Ectodermal cell (in vitro differentiated cells): Measurements from ENCODE around the gene CPE.

Experiments used
- H3K27ac ChIP-seq: 2 replicates; pipeline ENCODE4 v1.7.0; 2013; ENCODE audit warnings: mild to moderate bottlenecking, low read depth, low read length; ENCODE audit not compliant: insufficient read depth, poor library complexity, severe bottlenecking
- H3K27me3 ChIP-seq: 2 replicates; pipeline ENCODE4 v1.7.0; 2013; ENCODE audit warnings: mild to moderate bottlenecking, low read length; ENCODE audit not compliant: insufficient read depth, control insufficient read depth, poor library complexity, severe bottlenecking
- H3K36me3 ChIP-seq: one replicate; pipeline ENCODE4 v1.7.0; 2013; ENCODE audit warnings: low read length; ENCODE audit not compliant: control insufficient read depth, insufficient read depth
- H3K4me1 ChIP-seq: one replicate; pipeline ENCODE4 v1.7.0; 2013; ENCODE audit warnings: low read length; ENCODE audit not compliant: control insufficient read depth, insufficient read depth
- H3K4me3 ChIP-seq: 2 replicates; pipeline ENCODE4 v1.7.0; 2013; ENCODE audit warnings: low read depth, low read length, control low read depth; ENCODE audit not compliant: insufficient read depth
- H3K9me3 ChIP-seq: 2 replicates; pipeline ENCODE4 v1.7.0; 2013; ENCODE audit warnings: mild to moderate bottlenecking, low read length, moderate library complexity; ENCODE audit not compliant: control insufficient read depth
- WGBS, 2 experiments: methylation state at CpG; one replicate each; pipeline ENCODE4 v1.1.7; 2013; ENCODE audit warnings: missing lambda C conversion rate in 2 of 2; 5-methylcytosine and 5-hydroxymethylcytosine counted together

CPE gene

GRCh38 chr4:165345666-165346417 lies 33.0 kb upstream of the CPE start:
- Histone ChIP-seq H3K9me3 (no peaks in the 10 kb centered on the region), H3K4me1 (no peaks in the 10 kb centered on the region), H3K36me3 (peaks cover 4% of the 10 kb centered on the region), H3K4me3 (no peak overlapping the region), H3K27me3 (no peaks in the 10 kb centered on the region), H3K27ac (no peak overlapping the region)
- WGBS, 2 experiments = 82 to 83% methylated on average over 8 to 9 of the region's 10 CpGs

DNA sequence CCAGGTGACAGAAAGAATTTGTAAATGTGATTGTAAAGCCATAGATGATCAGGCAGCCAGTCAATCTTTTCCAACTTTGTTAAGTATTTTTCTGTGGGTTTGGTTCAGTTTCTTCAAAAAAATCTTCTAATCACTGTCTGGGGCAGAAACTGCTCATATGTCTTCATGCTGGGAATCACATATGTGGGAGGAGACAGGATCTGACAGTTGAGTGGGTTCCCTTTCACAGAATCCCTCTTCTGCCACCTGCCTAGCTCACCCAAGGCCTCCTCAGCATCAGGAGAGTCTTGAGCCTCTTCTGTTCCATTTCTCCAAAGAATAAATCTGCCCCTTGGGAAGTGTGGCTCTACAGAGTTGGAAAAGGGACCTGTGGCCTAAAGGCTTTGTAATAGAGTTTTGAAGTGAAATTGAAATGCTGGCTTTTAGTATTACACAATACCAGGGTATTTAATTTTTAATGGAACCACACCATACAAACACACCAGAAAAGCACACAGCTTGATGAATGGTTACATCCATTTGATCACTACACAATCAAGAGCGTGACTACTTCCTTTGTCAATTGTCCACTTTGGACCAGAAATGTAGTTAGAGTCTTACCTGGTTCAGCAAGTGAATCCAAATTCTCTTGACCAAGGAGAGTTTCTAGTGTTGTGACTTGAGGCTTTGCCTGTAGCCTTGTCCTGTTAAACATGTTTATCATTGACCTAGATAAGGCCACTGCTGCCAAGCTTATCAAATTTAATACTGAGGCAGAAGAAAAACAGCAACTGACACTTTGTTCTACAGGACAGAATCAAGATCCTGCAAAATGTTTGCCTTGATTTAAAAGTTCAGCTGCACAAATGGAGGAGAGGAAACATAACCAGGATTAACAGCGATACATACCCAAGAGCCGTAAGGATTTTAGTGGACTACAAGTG lies 30.9 kb upstream of the CPE start:
- 75 to 81% methylated on average over 3 of the region's 3 CpGs for WGBS, 2 experiments
- no peaks in the 10 kb centered on the region for H3K27me3 ChIP-seq
- no peaks in the 10 kb centered on the region for H3K9me3 ChIP-seq
- no peak overlapping the region for H3K4me3 ChIP-seq
- H3K4me1 ChIP-seq = no peaks in the 10 kb centered on the region
- no peak overlapping the region for H3K27ac ChIP-seq
- no peaks in the 10 kb centered on the region for H3K36me3 ChIP-seq

- Histone ChIP-seq H3K36me3 (no peaks in the 10 kb centered on the region), H3K27me3 (no peaks in the 10 kb centered on the region), H3K4me3 (no peak overlapping the region), H3K4me1 (no peaks in the 10 kb centered on the region), H3K27ac (no peak overlapping the region), H3K9me3 (no peaks in the 10 kb centered on the region)
- WGBS, 2 experiments = 91 to 95% methylated on average over 5 of the region's 5 CpGs
These were observed 27.3 kb upstream of the CPE start for GRCh38 chr4:165351359-165352130.

DNA sequence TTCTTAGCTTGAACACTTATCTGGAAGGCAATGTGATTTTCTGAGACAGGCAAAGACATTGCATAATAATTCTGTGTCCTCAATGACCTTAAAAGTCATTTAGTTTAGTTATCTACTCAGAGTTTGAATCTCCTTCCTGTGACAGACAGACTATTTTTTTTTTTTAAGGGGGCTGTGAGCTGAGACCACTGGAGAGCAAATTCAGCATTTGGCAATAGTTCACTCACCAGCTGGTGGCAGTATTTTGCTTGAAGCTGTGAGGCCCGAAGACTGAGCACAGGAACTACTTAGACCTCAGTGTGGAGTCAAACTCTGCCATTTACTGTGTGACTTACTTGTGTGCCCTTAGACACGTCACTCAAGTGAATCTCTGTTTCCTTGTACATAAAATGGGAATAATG lies 22.9 kb upstream of the CPE start:
- 28% methylated on average over 1 to 2 of the region's 2 CpGs for WGBS, 2 experiments
- Histone ChIP-seq H3K4me1 (no peaks in the 10 kb centered on the region), H3K27me3 (no peaks in the 10 kb centered on the region), H3K9me3 (no peaks in the 10 kb centered on the region), H3K4me3 (no peak overlapping the region), H3K36me3 (no peaks in the 10 kb centered on the region), H3K27ac (no peak overlapping the region)

GRCh38 chr4:165359506-165359905 lies 19.3 kb upstream of the CPE start:
- Histone ChIP-seq H3K9me3 (no peaks in the 10 kb centered on the region), H3K4me3 (no peak overlapping the region), H3K4me1 (no peaks in the 10 kb centered on the region), H3K36me3 (no peaks in the 10 kb centered on the region), H3K27me3 (no peaks in the 10 kb centered on the region), H3K27ac (no peak overlapping the region)
- 85 to 100% methylated on average over 2 of the region's 2 CpGs for WGBS, 2 experiments

GRCh38 chr4:165360041-165360695 lies 18.6 kb upstream of the CPE start:
- H3K27ac ChIP-seq = no peak overlapping the region
- H3K36me3 ChIP-seq = no peaks in the 10 kb centered on the region
- no peak overlapping the region for H3K4me3 ChIP-seq
- WGBS, 2 experiments = 92 to 97% methylated on average over 4 to 6 of the region's 6 CpGs
- H3K27me3 ChIP-seq = no peaks in the 10 kb centered on the region
- no peaks in the 10 kb centered on the region for H3K9me3 ChIP-seq
- no peaks in the 10 kb centered on the region for H3K4me1 ChIP-seq

GRCh38 chr4:165360985-165361670 lies 17.7 kb upstream of the CPE start:
- Histone ChIP-seq H3K36me3 (no peaks in the 10 kb centered on the region), H3K27ac (no peak overlapping the region), H3K9me3 (no peaks in the 10 kb centered on the region), H3K4me3 (no peak overlapping the region), H3K4me1 (no peaks in the 10 kb centered on the region), H3K27me3 (no peaks in the 10 kb centered on the region)
- WGBS, 2 experiments = 95% methylated on average over 7 of the region's 7 CpGs

- H3K9me3 ChIP-seq = no peaks in the 10 kb centered on the region
- no peaks in the 10 kb centered on the region for H3K4me1 ChIP-seq
- no peak overlapping the region for H3K27ac ChIP-seq
- no peak overlapping the region for H3K4me3 ChIP-seq
- no peaks in the 10 kb centered on the region for H3K36me3 ChIP-seq
- H3K27me3 ChIP-seq = no peaks in the 10 kb centered on the region
- 92% methylated on average over 1 to 2 of the region's 2 CpGs for WGBS, 2 experiments
These were observed 17.0 kb upstream of the CPE start for GRCh38 chr4:165361810-165362209.

GRCh38 chr4:165364452-165365080 lies 14.2 kb upstream of the CPE start:
- Histone ChIP-seq H3K4me1 (no peaks in the 10 kb centered on the region), H3K27ac (no peak overlapping the region), H3K4me3 (no peak overlapping the region), H3K36me3 (no peaks in the 10 kb centered on the region), H3K27me3 (no peaks in the 10 kb centered on the region), H3K9me3 (no peaks in the 10 kb centered on the region)
- 70 to 76% methylated on average over 2 of the region's 2 CpGs for WGBS, 2 experiments
